Measurements from ENCODE around the gene LMF1.

DNA sequence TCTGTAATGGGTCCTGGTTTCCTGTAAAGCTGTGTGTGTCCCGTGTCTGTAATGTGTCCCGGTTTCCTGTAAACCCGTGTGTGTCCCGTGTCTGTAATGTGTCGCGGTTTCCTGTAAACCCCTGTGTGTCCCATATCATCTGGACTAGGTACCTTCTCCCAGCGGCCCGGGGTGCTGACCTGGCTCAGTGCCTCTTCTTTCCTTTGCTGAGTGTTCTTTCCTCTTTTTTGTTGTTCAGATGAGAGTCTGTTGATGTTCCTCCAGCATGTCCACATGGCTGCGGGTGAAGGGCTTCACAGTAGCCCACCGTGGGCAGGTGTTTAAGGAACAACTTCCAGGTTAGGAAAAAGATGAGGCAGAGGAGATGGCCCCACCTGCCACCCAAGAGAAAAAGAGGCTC is 123.6 kb downstream of the LMF1 start:
- TF ChIP-seq SPI1 (IDR thresholded peaks at IDR 0.05; ENCODE audit: low read depth, low read length) (no peak), POLR2A (IDR thresholded peaks at IDR 0.05; ENCODE audit: low read depth, low read length) (no peak)

All from GM12891 (cell line).